HG02588 (cell line): ENCODE data around the gene CCDC138.

Source experiments
- ATAC-seq: cut with Tn5 transposase; IDR thresholded peaks from one replicate; pipeline ENCODE4 v1.9.1; 2021; ENCODE audit warnings: mild to moderate bottlenecking, moderate library complexity; ENCODE audit not compliant: unreplicated experiment

The CCDC138 gene

GRCh38 chr2:108884619-108885018 is 98.0 kb downstream of the CCDC138 start:
- no peak for ATAC-seq

- no peak for ATAC-seq
Observed at GRCh38 chr2:108889907-108890306, 103.3 kb downstream of the CCDC138 start.

- no peak for ATAC-seq
Observed at GRCh38 chr2:108893277-108893676, 106.7 kb downstream of the CCDC138 start.

GRCh38 chr2:108894766-108895165 is 108.2 kb downstream of the CCDC138 start:
- no peak for ATAC-seq

GRCh38 chr2:108895188-108895587 is 108.6 kb downstream of the CCDC138 start:
- no peak for ATAC-seq

GRCh38 chr2:108896741-108897140 is 110.2 kb downstream of the CCDC138 start:
- ATAC-seq: no peak

GRCh38 chr2:108898315-108899082 is 111.9 kb downstream of the CCDC138 start:
- ATAC-seq: no peak

GRCh38 chr2:108904680-108905079 is 118.1 kb downstream of the CCDC138 start:
- no peak for ATAC-seq

GRCh38 chr2:108905176-108905575 is 118.6 kb downstream of the CCDC138 start:
- no peak for ATAC-seq

GRCh38 chr2:108905906-108906305 is 119.3 kb downstream of the CCDC138 start:
- ATAC-seq: no peak

GRCh38 chr2:108906403-108907077 is 120.0 kb downstream of the CCDC138 start:
- no peak for ATAC-seq

GRCh38 chr2:108907822-108908712 is 121.5 kb downstream of the CCDC138 start:
- no peak for ATAC-seq

- no peak for ATAC-seq
Observed at GRCh38 chr2:108908713-108909070, 122.1 kb downstream of the CCDC138 start.

- no peak for ATAC-seq
Observed at GRCh38 chr2:108909275-108909823, 122.8 kb downstream of the CCDC138 start.

GRCh38 chr2:108910011-108910431 is 123.5 kb downstream of the CCDC138 start:
- ATAC-seq: no peak

- ATAC-seq: no peak
Observed at GRCh38 chr2:108910541-108911396, 124.2 kb downstream of the CCDC138 start.

- no peak for ATAC-seq
Observed at GRCh38 chr2:108911401-108911800, 124.8 kb downstream of the CCDC138 start.

- no peak for ATAC-seq
Observed at GRCh38 chr2:108911807-108912628, 125.4 kb downstream of the CCDC138 start.

GRCh38 chr2:108912629-108912902 is 126.0 kb downstream of the CCDC138 start:
- no peak for ATAC-seq
